HG03469 (cell line): ENCODE results near the gene PRKCQ.
"Not testable (repeated sequence)": the region's sequence is repeated elsewhere in the genome, so short reads cannot be mapped to it uniquely, and the experiment has no call there.

ENCODE experiments used
- ATAC-seq: cut with Tn5 transposase; IDR thresholded peaks from one replicate; pipeline ENCODE4 v1.9.1; 2021; ENCODE audit warnings: mild to moderate bottlenecking, moderate library complexity, moderate number of reproducible peaks; ENCODE audit not compliant: unreplicated experiment

Gene PRKCQ

GRCh38 chr10:6464862-6465430 lies 115.1 kb downstream of the PRKCQ start:
- no peak for ATAC-seq

DNA sequence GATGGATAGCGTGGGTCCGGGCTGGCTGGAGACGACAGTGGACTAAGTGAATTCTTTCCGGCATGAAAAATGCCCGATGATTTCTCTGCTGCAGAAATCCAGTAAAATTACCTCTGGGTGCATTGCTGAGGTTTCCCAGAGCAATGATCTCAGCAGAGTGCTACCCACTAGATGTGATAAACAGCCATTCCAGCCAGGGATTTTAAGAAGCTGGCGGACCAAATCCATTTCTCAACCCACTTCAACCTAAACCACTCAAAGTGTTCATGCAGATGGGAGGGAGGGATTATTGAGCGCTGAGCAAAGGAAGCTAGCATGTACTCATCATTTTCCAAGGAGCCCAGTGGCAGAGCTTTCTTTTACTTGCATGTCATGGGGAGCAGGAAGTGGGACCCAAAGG lies 116.7 kb downstream of the PRKCQ start:
- no peak for ATAC-seq

DNA sequence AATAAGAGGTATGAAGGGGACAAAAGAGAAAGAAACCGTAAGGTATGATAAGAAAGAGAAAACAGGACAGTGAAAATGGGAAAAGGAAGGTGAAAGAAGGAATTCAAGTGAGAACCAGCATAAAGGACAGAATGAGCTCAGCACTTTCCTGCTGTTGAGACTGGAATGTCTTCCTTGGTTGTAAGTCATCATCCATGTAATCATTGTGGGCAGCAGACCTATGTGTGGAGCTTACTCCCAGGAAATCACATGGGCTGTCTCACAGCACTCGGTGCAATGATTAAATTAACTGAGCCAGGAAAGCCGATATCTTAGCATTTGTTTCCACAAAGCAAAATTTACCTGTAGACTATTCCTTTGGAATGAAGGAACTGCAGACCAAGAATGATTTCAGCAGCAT lies 118.1 kb downstream of the PRKCQ start:
- no peak for ATAC-seq

DNA sequence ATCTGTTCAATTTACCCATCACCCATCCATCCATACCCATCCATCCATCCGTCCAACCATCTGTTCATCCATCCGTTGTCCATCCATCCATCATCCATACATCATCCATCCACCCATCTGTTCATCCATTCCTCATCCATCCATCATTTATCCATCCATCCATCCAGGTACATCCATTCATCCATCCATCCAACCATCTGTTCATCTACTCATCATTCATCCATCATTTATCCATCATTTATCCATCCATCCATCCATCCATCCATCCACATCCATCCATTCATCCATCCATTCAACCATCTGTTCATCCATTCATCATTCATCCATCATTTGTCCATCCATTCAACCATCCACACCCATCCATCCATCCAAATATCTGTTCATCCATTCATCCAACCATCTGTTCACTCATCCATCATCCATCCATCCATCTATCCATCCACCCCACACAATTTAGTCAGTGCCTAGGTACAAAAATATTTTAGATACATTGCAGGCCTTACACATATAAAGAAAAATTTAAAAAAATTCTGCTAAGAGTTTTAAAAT lies 119.1 kb downstream of the PRKCQ start:
- no peak for ATAC-seq

DNA sequence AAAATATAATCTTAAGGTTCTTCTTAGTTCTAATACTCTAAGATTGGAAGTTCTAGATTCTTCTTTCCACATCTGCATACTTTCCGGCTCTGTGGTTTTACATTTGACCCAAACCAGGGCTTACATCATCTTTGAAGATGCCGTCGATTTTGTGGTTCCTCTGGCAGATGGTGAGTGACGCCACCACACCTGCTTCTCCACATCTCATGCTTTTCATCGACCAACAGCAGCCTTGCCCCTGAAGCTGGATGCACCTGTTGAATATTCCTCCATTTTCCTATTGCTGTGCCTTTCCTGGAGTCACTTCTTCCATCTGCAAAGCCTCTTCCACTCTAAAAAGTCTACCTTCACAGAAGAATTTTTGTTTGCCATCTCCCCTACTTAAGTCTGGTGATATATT lies 121.3 kb downstream of the PRKCQ start:
- ATAC-seq: no peak

- ATAC-seq: no peak
These were observed 122.7 kb downstream of the PRKCQ start for GRCh38 chr10:6457376-6457775.

- no peak for ATAC-seq
These were observed 124.0 kb downstream of the PRKCQ start for GRCh38 chr10:6456067-6456466.

DNA sequence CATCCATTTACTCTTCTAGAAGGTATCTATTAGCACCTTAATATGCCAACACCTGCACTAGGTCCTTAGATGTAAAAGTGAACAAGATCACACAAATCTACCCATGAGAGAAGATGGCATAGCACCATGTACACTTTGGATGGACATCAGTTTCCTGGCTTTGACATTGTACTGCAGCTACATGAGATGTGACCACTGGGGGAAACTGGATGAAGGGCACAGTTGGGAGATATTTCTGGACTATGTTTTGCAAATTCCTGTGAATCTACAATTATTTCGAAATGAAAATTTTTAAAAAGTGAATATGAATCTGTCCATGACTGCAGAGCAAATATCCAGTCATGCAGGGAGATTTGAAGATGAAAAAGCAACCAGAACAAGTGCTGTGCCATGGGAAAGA lies 124.5 kb downstream of the PRKCQ start:
- no peak for ATAC-seq

DNA sequence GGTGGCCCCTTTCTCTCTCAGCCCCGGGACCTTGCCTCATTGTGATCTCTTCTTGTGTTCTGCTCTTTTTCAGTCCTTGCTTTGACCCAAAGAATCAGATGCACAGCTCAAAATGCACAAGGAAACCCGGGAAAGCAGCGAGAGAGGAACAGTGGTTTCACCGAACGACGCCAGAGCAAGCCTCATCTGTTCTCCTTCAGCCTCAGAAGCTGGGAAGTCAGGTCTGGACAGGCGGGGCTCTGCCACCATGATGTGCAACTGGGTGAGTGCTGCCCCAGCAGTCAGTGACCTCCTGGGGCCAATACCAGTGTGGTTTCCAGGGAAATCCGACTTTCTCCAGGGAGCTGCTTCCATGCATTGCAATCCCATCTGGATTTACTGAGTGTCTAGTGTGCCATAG lies 133.4 kb downstream of the PRKCQ start:
- ATAC-seq: no peak

DNA sequence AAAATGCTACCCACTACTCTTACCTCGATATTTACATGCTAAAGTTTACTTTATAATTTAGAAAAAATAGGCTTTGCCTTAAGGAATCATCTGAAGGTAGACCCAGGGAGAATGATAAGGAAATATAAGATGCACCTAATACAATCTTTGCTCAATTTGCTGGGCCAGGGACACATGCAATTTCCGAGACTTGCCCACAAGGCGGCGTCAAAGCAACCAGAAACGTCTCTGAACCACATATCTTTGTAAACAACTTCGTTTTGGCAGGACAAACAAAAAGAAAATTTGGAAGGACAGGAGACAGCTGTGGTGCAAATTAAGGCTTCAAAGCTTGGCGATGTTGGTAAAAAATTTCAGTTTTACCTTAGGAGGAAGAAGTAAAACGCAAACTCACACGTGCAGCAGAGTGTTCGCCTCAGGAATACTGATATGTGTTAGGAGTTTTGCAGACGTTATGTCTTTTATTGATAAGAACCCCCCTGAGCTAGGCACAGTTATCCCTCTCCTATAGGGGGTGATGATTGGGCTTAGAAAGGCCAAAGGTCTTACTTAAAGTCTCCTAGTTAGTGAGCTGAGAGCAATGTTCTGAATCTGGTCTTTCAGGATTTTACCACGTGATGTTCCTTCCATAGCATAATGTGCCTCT lies 134.3 kb downstream of the PRKCQ start:
- ATAC-seq: no peak

DNA sequence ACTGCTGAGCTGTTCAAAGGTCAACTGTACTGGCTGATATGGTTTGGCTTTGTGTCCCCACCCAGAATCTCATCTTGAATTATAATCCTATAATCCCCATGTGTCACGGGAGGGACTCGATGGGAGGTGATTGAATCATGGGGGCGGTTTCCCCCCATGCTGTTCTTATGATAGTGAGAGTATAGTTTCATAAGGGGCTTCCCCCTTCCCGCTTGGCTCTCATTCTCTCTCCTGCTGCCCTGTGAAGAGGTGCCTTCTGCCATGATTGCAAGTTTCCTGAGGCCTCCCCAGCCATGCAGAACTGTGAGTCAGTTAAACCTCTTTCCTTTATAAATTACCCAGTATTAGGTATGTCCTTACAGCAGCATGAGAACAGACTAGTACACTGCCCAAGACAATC lies 140.2 kb downstream of the PRKCQ start:
- ATAC-seq: not testable (repeated sequence)

GRCh38 chr10:6431861-6432260 lies 148.2 kb downstream of the PRKCQ start:
- ATAC-seq: no peak

- ATAC-seq: no peak
These were observed 148.9 kb downstream of the PRKCQ start for GRCh38 chr10:6431186-6431585.

DNA sequence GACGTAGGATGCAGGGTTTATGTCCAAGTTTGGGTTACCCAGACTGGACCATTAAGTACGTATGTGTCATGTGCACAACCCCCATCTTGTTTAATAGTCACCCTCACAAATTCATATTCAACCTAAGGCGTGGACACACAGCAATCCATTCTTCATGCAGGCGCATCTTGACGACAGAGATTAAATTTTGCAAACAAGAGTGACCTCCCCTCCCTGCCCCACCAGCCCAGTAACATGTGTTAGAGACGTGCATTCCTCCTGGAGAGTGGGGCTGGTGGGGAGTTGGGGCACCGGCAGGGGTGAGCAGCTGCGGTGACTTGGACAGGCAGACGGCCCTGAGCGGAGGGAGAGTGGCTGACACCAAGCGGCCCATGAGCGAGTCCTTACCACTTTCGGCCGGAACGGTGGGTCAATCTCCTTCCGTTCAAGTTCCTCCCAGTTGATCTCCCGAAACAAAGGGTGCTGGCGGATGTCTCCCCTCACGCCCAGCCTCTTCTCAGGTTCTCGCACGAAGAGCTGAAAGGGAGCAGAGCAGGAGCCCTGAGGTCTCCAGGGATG lies 149.6 kb downstream of the PRKCQ start:
- no peak for ATAC-seq

- no peak for ATAC-seq
These were observed 152.6 kb downstream of the PRKCQ start for GRCh38 chr10:6427357-6427959.

- ATAC-seq: no peak
These were observed 153.8 kb downstream of the PRKCQ start for GRCh38 chr10:6426317-6426716.

- ATAC-seq: no peak
These were observed 156.5 kb downstream of the PRKCQ start for GRCh38 chr10:6423413-6424170.

- ATAC-seq: no peak
These were observed 157.1 kb downstream of the PRKCQ start for GRCh38 chr10:6423004-6423403.

- ATAC-seq: no peak
These were observed 161.4 kb downstream of the PRKCQ start for GRCh38 chr10:6418613-6419216.

- ATAC-seq: no peak
These were observed 161.9 kb downstream of the PRKCQ start for GRCh38 chr10:6418167-6418566.
